Fibroblast of peridontal ligament (primary cell): ENCODE data around the gene LAMA3.

Source experiments
- DNase-seq: peaks from one replicate; pipeline ENCODE4 v3.0.0-alpha.2; 2010; ENCODE audit errors: extremely low read depth

LAMA3 gene

DNA sequence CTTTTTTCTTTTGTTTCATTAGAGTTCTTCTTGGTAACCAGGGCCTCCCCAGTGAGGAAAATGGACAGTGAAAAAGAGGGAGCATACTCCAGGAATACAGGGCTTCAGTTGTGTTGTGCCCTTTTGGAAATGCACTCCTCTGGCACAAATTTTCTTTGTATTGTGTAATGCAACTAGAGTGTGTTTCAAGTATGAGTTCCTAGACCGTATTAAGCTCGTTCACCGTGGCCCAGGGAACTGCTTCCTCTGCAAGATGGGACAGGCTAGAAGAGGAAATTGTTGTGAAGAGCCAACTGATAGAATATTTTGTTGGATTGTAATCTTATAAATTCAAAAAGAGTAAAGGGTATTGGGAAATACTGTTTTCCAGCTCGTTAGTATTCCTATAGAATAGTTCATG is 188.1 kb downstream of the LAMA3 start:
- DNase-seq: no peak

DNA sequence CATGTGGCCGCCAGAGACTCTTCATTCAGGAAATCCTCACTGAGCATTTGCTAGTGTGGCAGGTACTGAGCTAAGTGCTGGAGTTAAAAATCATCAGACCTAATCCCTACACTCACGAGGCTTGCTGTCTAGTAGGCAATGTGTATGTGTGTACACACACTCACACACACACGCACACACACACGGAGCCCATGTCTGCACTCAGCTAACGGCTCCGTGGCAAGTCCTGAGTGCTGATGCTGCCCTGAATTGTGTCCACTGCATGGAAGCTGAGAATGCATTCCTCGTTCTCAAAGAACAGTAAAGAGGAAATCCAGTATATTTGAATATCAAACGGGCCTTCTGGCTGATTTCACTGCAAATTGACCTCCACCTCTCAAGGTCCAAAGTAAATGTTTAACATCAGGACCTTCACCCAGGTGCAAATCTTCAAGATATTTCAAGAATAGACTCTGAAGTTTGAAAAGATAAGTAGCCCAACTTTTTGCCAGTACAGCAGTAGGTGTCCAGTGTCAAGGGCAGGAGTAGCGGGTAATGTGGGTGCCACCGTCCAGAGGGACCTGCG is 189.2 kb downstream of the LAMA3 start:
- no peak for DNase-seq

DNA sequence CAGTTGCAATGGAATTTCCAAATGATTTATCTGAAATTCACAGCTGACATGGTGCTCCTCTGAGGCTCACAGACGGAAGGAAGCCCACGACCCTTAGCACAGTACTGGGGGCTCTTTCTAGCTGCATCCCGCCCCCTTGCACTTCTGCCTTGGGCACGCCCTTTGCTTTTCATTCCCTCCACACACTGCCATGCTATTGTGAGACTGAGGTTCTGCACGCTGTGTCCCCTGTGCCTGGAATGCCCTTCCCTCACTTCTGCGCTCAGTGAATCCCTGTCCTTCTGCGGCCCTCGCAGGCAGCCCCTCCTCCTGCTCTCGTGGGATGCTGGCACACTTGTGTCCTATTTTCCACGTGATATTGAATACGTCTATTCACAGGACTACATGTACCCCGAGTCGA is 189.9 kb downstream of the LAMA3 start:
- DNase-seq: no peak

DNA sequence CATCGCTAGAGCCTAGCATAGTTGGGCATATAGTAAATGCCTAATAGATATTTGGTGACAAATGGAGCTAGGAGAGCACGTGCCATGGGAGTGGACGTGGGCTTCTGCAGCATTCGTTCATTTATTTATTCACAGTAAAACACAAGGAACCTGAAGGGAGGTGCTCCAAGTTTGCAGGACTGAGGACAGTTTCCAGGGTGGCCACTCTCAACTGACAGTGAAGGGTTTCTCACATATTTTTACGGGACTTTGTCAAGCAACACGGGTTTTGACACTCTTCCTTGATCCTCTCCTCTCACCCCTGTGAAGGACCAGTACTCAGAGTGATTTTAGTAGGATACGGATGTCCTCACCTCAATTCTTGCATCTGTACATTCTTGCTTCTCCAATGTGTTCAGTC is 190.3 kb downstream of the LAMA3 start:
- no peak for DNase-seq

DNA sequence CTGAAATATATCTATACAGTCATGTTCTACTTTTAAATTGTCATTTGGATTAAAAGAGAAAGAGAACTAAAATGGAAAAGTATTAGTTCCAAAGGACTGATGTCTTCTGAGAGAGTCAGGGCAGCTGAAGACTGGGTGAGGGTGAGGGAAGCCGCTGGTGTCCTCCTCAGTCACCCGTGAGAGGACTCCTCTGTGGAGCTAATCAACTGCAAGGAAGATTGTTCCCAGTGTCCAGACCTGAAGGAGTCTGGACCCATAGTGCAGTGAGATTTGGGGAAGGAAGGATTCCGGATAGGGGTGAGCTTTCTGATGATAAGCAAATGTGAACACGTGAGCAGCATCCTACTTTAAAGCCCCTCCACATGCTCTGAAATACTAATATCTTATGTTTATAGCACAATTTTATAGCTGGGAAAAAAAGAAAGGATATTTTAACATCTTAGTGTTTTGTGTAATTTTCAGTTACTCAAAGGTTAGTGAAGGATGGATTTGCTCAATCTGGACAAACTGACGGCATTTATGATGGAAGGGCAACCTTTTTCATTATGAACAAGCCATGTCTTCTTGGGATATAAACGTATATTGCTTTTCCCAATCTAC is 190.8 kb downstream of the LAMA3 start:
- DNase-seq: no peak

DNA sequence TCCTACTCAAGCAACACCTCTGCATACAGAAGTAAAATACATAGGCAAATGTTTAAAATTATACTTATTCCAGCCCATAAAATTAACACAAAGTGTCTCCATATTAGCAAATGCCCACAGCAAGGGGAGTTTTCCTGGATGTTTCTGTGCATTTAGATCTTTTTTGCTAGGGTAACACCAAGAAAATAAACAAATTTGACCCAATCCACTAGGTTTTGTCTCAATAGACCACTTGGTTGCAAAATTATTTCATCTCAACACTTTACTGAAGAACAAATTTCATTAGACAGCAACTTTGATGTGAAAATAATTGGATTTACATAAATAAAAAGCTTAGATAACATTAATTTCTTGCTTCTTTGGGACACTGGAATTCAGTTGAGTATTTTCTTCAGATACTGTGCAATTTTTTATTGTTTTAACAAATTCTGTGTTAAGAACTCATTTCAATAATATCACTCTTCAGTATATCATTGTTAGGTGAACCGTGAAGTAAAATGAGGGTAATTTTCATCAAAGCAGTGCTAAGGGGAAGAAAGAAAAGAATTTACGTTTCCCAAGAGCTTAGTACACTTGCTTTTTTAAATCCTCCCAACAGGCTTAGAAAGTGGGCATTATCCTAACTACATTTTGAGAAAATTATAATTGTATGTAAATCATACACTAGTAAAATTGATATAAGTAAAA is 191.8 kb downstream of the LAMA3 start:
- no peak for DNase-seq

DNA sequence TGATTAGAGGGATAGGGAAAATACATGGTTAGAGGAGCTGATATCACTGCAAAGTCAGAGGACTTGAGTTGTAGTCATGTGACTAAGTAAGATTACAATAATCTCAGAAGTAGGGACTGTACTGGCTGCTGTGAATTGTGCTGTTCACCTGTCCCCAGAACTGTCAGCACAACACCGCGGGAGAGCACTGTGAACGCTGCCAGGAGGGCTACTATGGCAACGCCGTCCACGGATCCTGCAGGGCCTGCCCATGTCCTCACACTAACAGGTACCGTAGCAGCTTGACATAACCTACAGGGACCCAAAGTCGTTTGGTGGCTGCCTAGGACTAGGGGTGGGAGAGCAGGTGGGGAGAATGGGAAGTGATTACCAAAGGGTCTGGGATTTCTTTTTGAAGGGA is 192.5 kb downstream of the LAMA3 start:
- no peak for DNase-seq

DNA sequence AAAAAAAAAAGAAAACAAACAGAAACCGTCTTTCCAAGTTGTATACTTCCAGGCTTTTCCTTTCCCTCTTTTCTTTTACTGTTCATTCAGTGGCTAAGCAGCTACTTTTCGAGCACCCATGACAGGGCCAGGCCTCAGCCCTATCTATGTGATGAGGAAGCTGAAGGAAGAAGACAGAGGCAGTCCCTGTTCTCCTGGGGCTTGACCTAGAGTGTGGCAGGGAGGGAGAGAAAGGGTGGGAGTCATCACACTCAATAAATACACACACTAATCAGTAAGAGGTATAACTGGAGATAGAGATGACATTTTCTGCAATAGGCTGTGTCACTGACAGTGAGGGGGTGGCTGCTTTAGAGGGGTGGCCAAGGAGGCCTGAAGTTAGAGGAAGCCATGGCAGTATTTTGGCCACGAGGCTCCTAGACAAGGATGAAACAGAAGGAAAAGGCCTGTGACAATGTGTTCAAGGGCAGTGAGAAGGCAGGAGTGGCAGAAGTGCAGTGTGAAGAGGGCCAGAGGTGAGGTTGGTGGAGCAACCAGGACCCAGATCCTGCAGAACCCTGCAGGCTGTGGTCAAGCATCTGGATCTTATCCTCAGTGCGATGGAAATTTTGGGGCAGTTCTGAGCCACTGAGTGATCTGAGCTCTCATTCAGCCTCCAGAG is 193.5 kb downstream of the LAMA3 start:
- DNase-seq: no peak

DNA sequence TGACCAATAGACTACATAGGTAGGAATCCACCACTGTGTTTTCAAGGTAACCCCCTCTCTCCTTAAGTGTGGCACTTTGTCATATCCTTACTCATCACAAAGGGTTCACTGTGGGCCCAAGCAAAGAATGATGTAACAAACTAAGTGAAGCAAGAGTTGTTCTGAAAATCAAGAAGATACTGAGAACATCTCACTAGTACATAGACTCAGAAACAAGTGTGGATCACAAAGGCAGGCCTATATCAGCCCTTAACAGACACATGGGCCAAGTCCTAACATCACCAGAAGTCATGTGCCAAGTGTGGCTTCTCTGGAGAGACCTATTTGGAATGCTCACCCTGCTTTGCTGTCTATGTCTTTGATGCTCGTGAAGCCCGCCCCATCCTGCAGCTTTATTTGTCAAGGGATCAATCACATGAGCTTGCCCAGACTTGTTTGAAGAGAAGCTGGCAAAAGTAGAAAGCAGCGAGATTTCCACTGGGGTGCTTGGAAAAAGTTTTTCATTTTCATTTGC is 194.1 kb downstream of the LAMA3 start:
- DNase-seq: peak; percentile 13

DNA sequence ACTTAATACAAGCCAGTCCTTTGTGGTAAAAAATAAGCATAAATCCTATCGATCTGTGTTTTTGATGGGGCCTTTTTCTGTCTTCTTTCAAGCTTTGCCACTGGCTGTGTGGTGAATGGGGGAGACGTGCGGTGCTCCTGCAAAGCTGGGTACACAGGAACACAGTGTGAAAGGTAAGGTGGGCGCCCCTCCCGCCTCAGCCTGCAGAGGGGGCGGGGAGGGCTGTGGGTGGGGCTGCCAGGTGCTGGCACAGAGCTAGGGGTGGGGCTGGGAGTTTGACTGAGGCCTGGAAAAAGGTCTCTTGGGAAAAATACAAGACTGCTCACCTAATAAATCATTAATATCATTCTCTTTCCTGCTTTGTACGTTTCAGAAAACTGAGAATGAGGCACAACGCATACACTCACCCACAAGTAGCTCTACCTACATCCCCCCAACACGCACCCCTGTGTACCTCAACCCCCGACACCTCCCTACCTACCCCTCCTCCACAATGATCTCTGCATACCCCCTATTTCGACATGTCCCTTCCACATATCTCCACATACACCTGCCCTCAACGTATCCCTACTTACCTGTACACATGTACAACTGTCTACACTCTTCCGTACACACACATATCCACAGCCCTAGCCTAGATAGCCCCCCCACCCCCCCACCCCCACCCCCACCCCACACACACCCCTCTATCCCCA is 195.6 kb downstream of the LAMA3 start:
- no peak for DNase-seq

DNA sequence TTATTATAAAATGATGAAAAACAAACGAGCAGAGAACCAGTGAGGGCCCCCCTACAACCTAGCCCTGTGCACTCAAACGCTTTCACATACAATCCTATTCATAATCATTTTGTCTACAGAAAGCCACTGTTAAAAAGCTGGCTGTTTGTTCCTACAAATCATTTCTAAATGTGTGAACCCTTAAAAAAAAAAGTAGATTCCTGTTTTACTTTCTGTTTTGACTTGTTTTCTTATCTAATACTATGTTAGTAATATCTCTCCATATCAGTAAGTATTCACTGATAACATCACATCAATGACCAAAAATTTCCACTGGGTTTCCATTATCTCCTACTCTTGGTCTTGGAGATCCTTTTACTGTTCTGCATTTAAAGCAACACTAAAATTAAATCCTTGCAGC is 196.5 kb downstream of the LAMA3 start:
- peak; percentile 8 for DNase-seq

DNA sequence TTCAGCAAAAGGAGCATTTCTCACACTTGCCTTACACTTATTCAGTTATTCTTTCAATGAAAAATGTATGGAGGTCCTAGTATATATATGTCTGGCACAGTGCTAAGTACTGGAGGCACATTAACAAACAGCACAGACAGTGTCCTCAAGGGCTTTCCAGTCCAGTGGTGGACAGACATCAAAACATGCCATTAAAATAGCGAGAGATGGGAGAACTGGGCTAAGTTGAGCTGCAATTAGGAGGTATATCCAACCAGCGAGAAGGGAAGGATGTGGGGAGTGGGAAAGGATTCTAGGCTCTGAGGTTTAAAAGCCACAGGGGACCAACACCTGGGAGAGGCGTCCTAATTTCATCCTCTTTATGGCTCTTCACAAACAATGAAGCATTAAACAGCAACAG is 197.8 kb downstream of the LAMA3 start:
- no peak for DNase-seq

DNA sequence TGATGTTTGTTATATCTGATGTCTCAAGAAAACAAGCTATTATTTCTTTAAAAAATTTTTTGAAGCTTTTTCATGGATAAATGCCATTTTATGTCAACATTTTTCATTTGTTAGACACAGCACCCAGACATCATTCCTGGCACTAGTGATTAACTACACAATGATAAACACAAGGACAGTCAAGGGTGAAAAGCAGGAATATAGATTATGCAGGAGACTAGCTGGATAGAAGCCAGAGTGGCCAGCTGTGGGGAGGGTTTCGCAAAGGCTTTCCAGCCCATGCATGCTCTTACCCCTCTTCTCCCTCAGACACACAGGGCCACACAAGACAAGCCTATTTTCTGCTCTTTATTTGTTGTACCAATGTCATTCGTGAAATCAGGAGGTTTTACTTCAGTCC is 198.2 kb downstream of the LAMA3 start:
- DNase-seq: peak; percentile 43

DNA sequence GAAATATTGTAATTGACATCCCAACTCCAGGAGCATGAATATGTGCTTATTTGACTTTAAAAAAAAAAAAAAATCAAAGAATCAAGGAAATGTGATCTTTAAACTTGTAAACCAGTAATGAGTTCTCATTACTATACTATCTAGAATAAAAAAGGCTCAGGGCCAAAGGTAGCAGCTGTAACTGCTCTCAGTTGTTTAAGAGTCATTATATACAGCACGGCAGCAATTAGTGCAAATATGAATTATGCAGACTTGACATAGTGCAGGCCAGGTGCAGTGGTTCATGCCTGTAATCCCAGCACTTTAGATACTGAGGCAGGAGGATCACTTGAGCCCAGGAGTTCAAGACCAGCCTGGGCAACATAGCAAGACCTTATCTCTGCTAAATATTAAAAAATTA is 199.6 kb downstream of the LAMA3 start:
- no peak for DNase-seq

DNA sequence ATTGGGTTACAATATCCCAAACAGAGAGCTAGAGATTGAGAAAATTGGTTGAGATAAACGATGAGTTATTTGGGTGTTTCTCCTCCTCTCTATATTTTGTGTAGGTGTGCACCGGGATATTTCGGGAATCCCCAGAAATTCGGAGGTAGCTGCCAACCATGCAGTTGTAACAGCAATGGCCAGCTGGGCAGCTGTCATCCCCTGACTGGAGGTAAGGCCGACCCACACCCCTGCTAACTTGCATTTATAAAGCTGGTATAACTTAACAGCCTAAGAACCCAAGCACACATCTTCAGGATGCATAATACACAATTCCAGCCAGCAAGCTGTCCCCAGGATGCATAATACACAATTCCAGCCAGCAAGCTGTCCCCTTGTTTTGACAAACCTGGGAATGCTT is 200.7 kb downstream of the LAMA3 start:
- DNase-seq: no peak

DNA sequence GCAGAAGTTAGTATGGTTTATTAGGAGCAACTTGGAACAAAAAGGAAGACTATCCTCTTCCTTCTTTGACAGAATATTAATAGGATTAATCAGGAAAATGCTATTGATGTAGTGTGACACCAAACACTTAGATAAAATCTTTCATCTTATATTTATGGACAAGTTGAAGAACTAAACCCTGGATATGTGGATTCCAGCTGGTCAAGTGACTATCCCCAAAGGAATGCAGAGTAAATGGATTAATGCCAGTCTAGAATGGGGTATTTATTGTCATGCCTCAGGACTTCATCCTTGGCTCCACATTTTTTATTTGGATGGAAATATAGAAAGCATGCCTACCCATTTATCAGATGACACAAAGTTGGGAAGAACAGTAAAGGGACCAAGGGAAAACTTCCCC is 201.3 kb downstream of the LAMA3 start:
- DNase-seq: peak; percentile 71

DNA sequence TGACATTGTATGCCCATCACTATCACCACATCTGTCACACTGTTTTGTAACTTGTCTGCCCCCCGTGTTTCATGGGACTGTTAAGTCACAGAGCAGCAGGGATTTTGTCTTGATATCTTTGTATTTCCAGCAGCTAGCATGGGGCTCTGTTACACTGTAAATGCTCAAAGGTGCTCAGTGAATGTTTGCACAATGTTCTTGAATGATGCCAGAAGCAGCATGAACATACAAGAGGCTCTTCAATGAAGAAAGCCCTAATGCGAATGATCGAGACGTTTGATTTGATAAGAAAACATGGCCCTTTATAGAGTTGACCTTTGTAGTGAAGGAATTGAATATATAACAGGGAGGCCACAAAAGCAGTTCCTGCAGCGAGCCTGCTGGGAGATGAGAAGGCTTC is 204.4 kb downstream of the LAMA3 start:
- no peak for DNase-seq

DNA sequence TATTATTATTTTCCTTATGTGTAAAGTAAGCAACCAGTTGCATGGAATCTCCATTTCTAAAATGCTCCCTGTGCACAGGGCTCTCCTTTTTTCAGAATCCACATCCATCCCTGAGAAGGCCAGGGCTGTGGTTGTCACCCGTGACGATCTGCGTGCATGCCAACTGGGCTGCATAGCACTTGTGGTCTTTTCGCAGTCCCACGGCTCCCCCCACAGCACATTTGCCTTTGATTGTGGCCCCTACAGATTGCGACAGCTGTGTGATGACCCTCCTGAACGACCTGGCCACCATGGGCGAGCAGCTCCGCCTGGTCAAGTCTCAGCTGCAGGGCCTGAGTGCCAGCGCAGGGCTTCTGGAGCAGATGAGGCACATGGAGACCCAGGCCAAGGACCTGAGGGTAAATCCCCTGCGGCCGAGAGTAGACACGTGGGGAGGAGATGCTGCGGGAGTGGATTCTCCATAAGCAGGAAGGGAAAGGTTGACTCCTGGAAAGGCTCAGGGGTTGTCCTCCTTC is 205.5 kb downstream of the LAMA3 start:
- no peak for DNase-seq

DNA sequence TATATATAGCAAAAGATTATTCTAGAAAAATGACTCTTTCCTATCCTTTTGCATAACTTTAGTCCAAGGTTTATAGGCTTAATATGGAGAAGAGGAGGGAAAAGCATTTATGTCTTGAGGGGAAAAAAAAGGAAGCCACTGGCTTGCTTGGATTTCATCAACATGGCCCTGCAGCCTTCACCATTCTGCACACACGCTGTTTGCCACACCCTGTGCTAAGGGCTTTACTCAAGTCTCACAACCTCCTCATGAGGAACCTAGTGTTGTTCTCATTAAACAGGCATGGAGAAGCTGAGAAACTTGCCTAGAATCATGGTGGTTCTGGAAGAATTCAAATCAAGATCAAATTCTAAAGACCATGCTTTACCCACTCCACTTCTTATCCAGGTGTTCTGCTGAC is 208.0 kb downstream of the LAMA3 start:
- DNase-seq: no peak

DNA sequence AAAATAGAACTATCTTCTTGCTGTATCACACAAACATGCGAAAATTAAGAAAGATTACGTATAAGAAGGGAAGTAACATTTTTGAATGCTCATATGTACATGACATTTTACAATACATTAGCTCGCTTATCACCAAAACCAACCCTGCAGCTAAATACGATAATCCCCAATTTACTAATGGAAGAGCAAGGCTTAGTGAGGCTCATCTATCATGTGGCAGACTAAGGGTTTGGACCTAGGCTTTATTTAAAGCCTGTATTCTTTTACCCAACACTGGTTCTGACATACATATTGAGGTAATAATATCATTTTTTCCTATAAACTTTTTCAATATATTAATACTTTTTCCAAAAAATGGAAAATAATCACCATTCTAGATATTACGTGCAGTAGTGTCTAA is 208.5 kb downstream of the LAMA3 start:
- no peak for DNase-seq

DNA sequence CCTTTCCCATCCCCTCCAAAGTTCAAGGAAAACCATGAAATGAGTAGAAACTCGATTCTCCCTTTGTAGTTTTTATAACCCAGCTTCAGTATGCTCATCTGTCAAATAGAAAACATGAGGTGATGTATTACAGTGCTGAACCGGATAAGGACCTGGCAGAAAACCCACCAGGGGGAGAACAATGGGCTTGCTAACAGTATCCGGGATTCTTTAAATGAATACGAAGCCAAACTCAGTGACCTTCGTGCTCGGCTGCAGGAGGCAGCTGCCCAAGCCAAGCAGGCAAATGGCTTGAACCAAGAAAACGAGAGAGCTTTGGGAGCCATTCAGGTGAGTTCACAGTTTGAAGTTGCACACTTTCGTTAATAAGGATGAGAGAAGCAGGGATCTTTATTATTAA is 211.7 kb downstream of the LAMA3 start:
- no peak for DNase-seq

DNA sequence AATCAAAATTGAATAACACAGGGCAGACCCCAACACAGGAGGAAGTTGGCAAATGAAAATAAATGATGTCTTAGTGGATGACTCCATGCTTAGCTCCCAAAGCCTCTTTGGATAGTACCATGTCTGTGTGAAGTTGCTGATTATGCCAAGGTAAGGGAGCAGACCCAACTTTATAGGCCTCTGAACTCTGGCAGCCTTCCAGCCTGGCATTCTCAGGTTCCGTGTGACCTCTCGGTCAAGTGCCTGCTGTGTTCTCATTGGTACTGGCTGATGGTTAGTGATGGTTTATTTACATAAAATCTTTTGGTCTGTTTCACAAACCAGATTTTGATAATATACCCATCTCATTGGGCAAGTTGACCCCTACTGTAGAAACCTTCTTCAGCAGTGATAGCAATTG is 213.1 kb downstream of the LAMA3 start:
- DNase-seq: no peak
